HepG2 (cell line): ENCODE results near the gene KRTAP10-10.

Experiments used
- CENPBD1 ChIP-seq: sonication (generic); formaldehyde crosslinking; IDR thresholded peaks from 2 replicates; pipeline ENCODE4 v1.8.0; 2022; ENCODE audit warnings: missing genetic modification reagents, low read depth, mild to moderate bottlenecking, borderline replicate concordance
- ZNF577 ChIP-seq: sonication (generic); formaldehyde crosslinking; IDR thresholded peaks from 2 replicates; pipeline ENCODE4 v1.4.0; 2020; ENCODE audit warnings: mild to moderate bottlenecking, low read depth, missing genetic modification reagents, borderline replicate concordance

GRCh38 chr21:44684077-44684476 lies 46.9 kb downstream of the KRTAP10-10 start:
- TF ChIP-seq CENPBD1 (CRISPR knock-in tag) (no peak), ZNF577 (CRISPR knock-in tag) (no peak)
